Aorta (tissue), 5 donors: ENCODE results near the gene GUCY2D. TPM values are rescaled to one million over a fixed set of nuclear protein-coding genes. Genes with fewer than 3 reads are reported as not detected.
A peak's percentile ranks its signal among the peaks of the same experiment; 100 is the strongest.

ENCODE experiments used
- ATAC-seq: fragments of 200-7000 bp; cut with Tn5 transposase; one replicate; pipeline ENCODE4 v1.9.1; 2022; ENCODE audit warnings: moderate library complexity; ENCODE audit not compliant: low FRiP score
- DNase-seq, 2 donors: peaks; one replicate each; pipeline ENCODE4 v3.0.0-alpha.2; 2020
- H3K27ac ChIP-seq, 2 donors: one replicate each; pipeline ENCODE4 v1.5.1; 2013; ENCODE audit warnings: low read length in 2 of 2, mild to moderate bottlenecking in 2 of 2, moderate library complexity in 2 of 2, control low read depth in 1 of 2, inconsistent platforms in 1 of 2, low read depth in 1 of 2
- H3K27me3 ChIP-seq, 2 donors: one replicate each; pipeline ENCODE4 v1.6.1; 2013; ENCODE audit warnings: control low read depth in 1 of 2, low read length in 1 of 2, mild to moderate bottlenecking in 1 of 2, moderate library complexity in 1 of 2; ENCODE audit not compliant: insufficient read depth in 2 of 2, control insufficient read depth in 1 of 2
- H3K36me3 ChIP-seq, 2 donors: one replicate each; pipeline ENCODE4 v1.6.1; 2013; ENCODE audit warnings: control low read depth in 1 of 2, low read length in 1 of 2, mild to moderate bottlenecking in 1 of 2; ENCODE audit not compliant: insufficient read depth in 2 of 2, control insufficient read depth in 1 of 2
- H3K4me1 ChIP-seq, 2 donors: one replicate each; pipeline ENCODE4 v1.6.1; 2013; ENCODE audit warnings: low read length in 2 of 2, control low read depth in 1 of 2, mild to moderate bottlenecking in 1 of 2, moderate library complexity in 1 of 2; ENCODE audit not compliant: insufficient read depth in 2 of 2, control insufficient read depth in 1 of 2
- H3K4me3 ChIP-seq, 2 donors: one replicate each; pipeline ENCODE4 v1.5.1; 2013; ENCODE audit warnings: low read length in 2 of 2, control low read depth in 1 of 2, mild to moderate bottlenecking in 1 of 2
- H3K9me3 ChIP-seq: one replicate; pipeline ENCODE4 v1.6.1; 2013; ENCODE audit warnings: mild to moderate bottlenecking, low read length; ENCODE audit not compliant: control insufficient read depth
- WGBS, 2 donors: extraction: QIAGEN DNeasy Blood & Tissue Kit; methylation state at CpG; one replicate each; pipeline ENCODE4 v1.1.7; 2013; 5-methylcytosine and 5-hydroxymethylcytosine counted together
- intact Hi-C, 2 donors: fragments of 100-400 bp; cut with DNase I; formaldehyde crosslinking; loops; one replicate each; pipeline versions ENCODE4 v1.14.2 to v1.15.0; 2022
- polyA plus RNA-seq, 2 donors: library from polyadenylated mRNA; stranded (reverse); fragments of 200-250 nt; gene quantifications; one replicate each; pipeline ENCODE4 v1.2.3, GENCODE V29; 2013
- total RNA-seq, 2 donors: library from RNA; stranded (reverse); fragmentation: NEBNext Ultra II Directional; extraction: Animal tissue kit (Norgen Biotek cat#: 25700); gene quantifications; one replicate each; pipeline ENCODE4 v1.2.1, GENCODE V29; 2021
- donor health status: healthy with polysubstance abuse.
- donor health status: Bipolar disorder and iron deficiency.
- donor health status: DM: no; HTN: no; CAD: no.
- donor health status: DM: no; HTN: no; CAD: no.
- donor health status: DM: yes; HTN: yes; CAD: no.

Gene GUCY2D
- total and polyA plus RNA-seq, 4 donors = not detected

GRCh38 chr17:8062807-8063483 is 60.5 kb downstream of the GUCY2D start:
- ATAC-seq (no peak), DNase-seq (no peak)
- Histone ChIP-seq H3K27ac (no peak overlapping the region), H3K9me3 (no peaks in the 10 kb centered on the region), H3K36me3 (no peaks in the 10 kb centered on the region), H3K27me3 (no peaks in the 10 kb centered on the region), H3K4me3 (no peak overlapping the region), H3K4me1 (no peaks in the 10 kb centered on the region)
- intact Hi-C loops = loop anchor here in 1 of 2 donors (10.0 kb wide), 1 partner anchor 52 kb away; the partner anchor contains the start of gene ALOXE3
- WGBS, 2 donors = 7 to 10% methylated on average over 15 of the region's 15 CpGs

GRCh38 chr17:8063761-8064534 is 61.5 kb downstream of the GUCY2D start:
- Histone ChIP-seq H3K27ac (no peak overlapping the region), H3K4me3 (no peak overlapping the region), H3K27me3 (no peaks in the 10 kb centered on the region), H3K4me1 (no peaks in the 10 kb centered on the region), H3K36me3 (no peaks in the 10 kb centered on the region), H3K9me3 (no peaks in the 10 kb centered on the region)
- DNase-seq = peak; percentile 39 to 47
- ATAC-seq = no peak
- intact Hi-C loops = loop anchor here in 1 of 2 donors (10.0 kb wide), 1 partner anchor 51 kb away; the partner anchor contains the start of gene ALOXE3
- 10 to 12% methylated on average over 12 to 28 of the region's 28 CpGs for WGBS, 2 donors

- Histone ChIP-seq H3K36me3 (no peaks in the 10 kb centered on the region), H3K4me1 (no peaks in the 10 kb centered on the region), H3K27me3 (no peaks in the 10 kb centered on the region), H3K27ac (no peak overlapping the region), H3K4me3 (no peak overlapping the region), H3K9me3 (no peaks in the 10 kb centered on the region)
- DNase-seq (peak; percentile 16 to 56), ATAC-seq (no peak)
- intact Hi-C loops = loop anchor here in 1 of 2 donors (10.0 kb wide), 1 partner anchor 50 kb away; the partner anchor contains the start of gene ALOXE3
- 45 to 53% methylated on average over 6 of the region's 6 CpGs for WGBS, 2 donors
These were observed 62.2 kb downstream of the GUCY2D start for GRCh38 chr17:8064561-8065019.

- DNase-seq (peak; percentile 13 to 58), ATAC-seq (no peak)
- Histone ChIP-seq H3K4me1 (no peaks in the 10 kb centered on the region), H3K36me3 (no peaks in the 10 kb centered on the region), H3K27ac (no peak overlapping the region), H3K4me3 (no peak overlapping the region), H3K27me3 (no peaks in the 10 kb centered on the region), H3K9me3 (no peaks in the 10 kb centered on the region)
- intact Hi-C loops = loop anchor here in 1 of 2 donors (10.0 kb wide), 1 partner anchor 48 kb away; the partner anchor contains the start of gene ALOXE3
- WGBS, 2 donors = 65 to 68% methylated on average over 15 of the region's 15 CpGs
These were observed 64.7 kb downstream of the GUCY2D start for GRCh38 chr17:8066841-8067775.

- Histone ChIP-seq H3K4me1 (no peaks in the 10 kb centered on the region), H3K36me3 (no peaks in the 10 kb centered on the region), H3K27me3 (no peaks in the 10 kb centered on the region), H3K4me3 (no peak overlapping the region), H3K9me3 (no peaks in the 10 kb centered on the region), H3K27ac (no peak overlapping the region)
- intact Hi-C loops = loop anchor here in 1 of 2 donors (10.0 kb wide), 1 partner anchor 47 kb away; the partner anchor contains the start of gene ALOXE3
- 67 to 77% methylated on average over 4 of the region's 4 CpGs for WGBS, 2 donors
- ATAC-seq (no peak), DNase-seq (peak; percentile 24 to 54)
These were observed 65.4 kb downstream of the GUCY2D start for GRCh38 chr17:8067806-8068205.

GRCh38 chr17:8068736-8069586 is 66.5 kb downstream of the GUCY2D start:
- no peaks in the 10 kb centered on the region for H3K36me3 ChIP-seq
- ATAC-seq (no peak), DNase-seq (peak; percentile 59 to 70)
- H3K4me1 ChIP-seq = no peaks in the 10 kb centered on the region
- intact Hi-C loops = loop anchor here in 1 of 2 donors (10.0 kb wide), 1 partner anchor 46 kb away; the partner anchor contains the start of gene ALOXE3
- WGBS, 2 donors = 76 to 86% methylated on average over 9 of the region's 9 CpGs
- no peak overlapping the region for H3K4me3 ChIP-seq
- H3K9me3 ChIP-seq = no peaks in the 10 kb centered on the region
- H3K27ac ChIP-seq = no peak overlapping the region
- H3K27me3 ChIP-seq = no peaks in the 10 kb centered on the region

- intact Hi-C loops = loop anchor here in 1 of 2 donors (10.0 kb wide), 1 partner anchor 45 kb away; the partner anchor contains the start of gene ALOXE3
- DNase-seq = peak in 1 of 2 donors; percentile 30
- H3K27me3 ChIP-seq = no peaks in the 10 kb centered on the region
- no peak overlapping the region for H3K4me3 ChIP-seq
- H3K27ac ChIP-seq = no peak overlapping the region
- 92 to 94% methylated on average over 3 of the region's 3 CpGs for WGBS, 2 donors
- H3K36me3 ChIP-seq = no peaks in the 10 kb centered on the region
- no peak for ATAC-seq
- no peaks in the 10 kb centered on the region for H3K4me1 ChIP-seq
- no peaks in the 10 kb centered on the region for H3K9me3 ChIP-seq
These were observed 67.1 kb downstream of the GUCY2D start for GRCh38 chr17:8069587-8069860.
